ENCODE results near the gene BTBD9. TPM values are rescaled to one million over a fixed set of nuclear protein-coding genes. Genes with fewer than 3 reads are reported as not detected.

BTBD9 gene
- total and polyA plus RNA-seq, 4 donors: 8.7 to 73.9 (median 28.3) TPM

DNA sequence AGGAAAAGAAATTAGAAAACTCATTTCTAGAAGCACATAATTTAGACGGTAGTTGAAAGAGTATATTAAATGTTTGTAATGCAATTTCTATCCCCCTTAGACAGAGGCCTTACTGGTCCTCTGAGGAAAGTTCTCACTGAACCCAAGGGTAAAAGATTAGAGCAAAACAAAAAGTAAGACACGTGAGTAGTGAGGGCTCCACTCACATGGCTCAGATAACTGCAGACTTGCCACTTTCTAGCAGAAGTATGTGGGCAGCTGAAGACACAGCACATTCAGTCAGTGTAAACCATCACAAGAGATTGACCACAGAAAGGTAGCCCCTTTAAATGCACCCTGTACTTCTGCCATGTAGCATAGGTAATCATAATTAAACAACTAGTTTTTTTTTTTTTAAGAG lies 193.8 kb downstream of the BTBD9 start:
- no peak for ATAC-seq (ENCODE audit: insufficient read depth, low FRiP score)
- WGBS, 2 donors: 69 to 77% methylated on average over 2 of the region's 2 CpGs
- no peaks in the 10 kb centered on the region for H3K36me3 ChIP-seq (ENCODE audit: control insufficient read depth in 4 of 4, insufficient read depth in 4 of 4, low read length in 4 of 4)
- no peak overlapping the region for H3K27ac ChIP-seq (ENCODE audit: low read depth in 1 of 2, low read length in 1 of 2)
- H3K4me3 ChIP-seq: no peak overlapping the region
- H3K9me3 ChIP-seq (ENCODE audit: control insufficient read depth in 4 of 4, insufficient read depth in 3 of 4, low read length in 3 of 4): peaks cover 0 to 2% (median 0%) of the 10 kb centered on the region in 4 donors
- no peak for DNase-seq
- peaks cover 0 to 10% (median 0%) of the 10 kb centered on the region in 5 donors for H3K4me1 ChIP-seq (ENCODE audit: control insufficient read depth in 5 of 5, insufficient read depth in 5 of 5, low read length in 5 of 5)
- no peaks in the 10 kb centered on the region for H3K27me3 ChIP-seq (ENCODE audit: control insufficient read depth in 3 of 3, insufficient read depth in 3 of 3, low read length in 2 of 3)
- TF ChIP-seq, protein P1, sequence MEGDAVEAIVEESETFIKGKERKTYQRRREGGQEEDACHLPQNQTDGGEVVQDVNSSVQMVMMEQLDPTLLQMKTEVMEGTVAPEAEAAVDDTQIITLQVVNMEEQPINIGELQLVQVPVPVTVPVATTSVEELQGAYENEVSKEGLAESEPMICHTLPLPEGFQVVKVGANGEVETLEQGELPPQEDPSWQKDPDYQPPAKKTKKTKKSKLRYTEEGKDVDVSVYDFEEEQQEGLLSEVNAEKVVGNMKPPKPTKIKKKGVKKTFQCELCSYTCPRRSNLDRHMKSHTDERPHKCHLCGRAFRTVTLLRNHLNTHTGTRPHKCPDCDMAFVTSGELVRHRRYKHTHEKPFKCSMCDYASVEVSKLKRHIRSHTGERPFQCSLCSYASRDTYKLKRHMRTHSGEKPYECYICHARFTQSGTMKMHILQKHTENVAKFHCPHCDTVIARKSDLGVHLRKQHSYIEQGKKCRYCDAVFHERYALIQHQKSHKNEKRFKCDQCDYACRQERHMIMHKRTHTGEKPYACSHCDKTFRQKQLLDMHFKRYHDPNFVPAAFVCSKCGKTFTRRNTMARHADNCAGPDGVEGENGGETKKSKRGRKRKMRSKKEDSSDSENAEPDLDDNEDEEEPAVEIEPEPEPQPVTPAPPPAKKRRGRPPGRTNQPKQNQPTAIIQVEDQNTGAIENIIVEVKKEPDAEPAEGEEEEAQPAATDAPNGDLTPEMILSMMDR (IDR thresholded peaks at IDR 0.05; ENCODE audit: control extremely low read depth, extremely low read depth): no peak
- no peak overlapping the region for H3K9ac ChIP-seq (ENCODE audit: insufficient read depth in 1 of 2, low read length in 2 of 2)

DNA sequence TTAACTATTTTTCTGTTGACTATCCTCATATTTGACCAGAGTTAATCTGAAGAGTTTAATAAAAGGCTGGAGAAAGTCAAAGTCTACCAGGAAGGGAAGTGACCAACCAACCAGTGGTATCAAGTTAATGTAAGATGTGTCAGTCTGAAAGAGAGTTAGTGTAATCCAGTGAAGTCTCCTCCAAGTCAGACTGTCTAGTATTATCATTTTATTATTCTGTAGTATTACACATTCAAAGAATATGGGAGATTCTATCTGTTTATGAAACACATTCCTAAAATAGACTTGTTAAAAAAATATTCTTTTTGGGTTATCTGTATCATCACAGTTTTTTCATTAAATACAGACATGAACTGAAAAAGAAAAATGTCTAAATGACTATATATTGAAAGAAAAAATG lies 194.4 kb downstream of the BTBD9 start:
- Histone ChIP-seq H3K4me1 (ENCODE audit: control insufficient read depth in 5 of 5, insufficient read depth in 5 of 5, low read length in 5 of 5) (peaks cover 0 to 10% (median 0%) of the 10 kb centered on the region in 5 donors), H3K9me3 (ENCODE audit: control insufficient read depth in 4 of 4, insufficient read depth in 3 of 4, low read length in 3 of 4) (peaks cover 0 to 2% (median 0%) of the 10 kb centered on the region in 4 donors), H3K27ac (ENCODE audit: low read depth in 1 of 2, low read length in 1 of 2) (no peak overlapping the region), H3K36me3 (ENCODE audit: control insufficient read depth in 4 of 4, insufficient read depth in 4 of 4, low read length in 4 of 4) (no peaks in the 10 kb centered on the region), H3K9ac (ENCODE audit: insufficient read depth in 1 of 2, low read length in 2 of 2) (no peak overlapping the region), H3K27me3 (ENCODE audit: control insufficient read depth in 3 of 3, insufficient read depth in 3 of 3, low read length in 2 of 3) (no peaks in the 10 kb centered on the region), H3K4me3 (no peak overlapping the region)
- ATAC-seq (ENCODE audit: insufficient read depth, low FRiP score) (no peak), DNase-seq (no peak)
- TF ChIP-seq, protein P1 (IDR thresholded peaks at IDR 0.05; ENCODE audit: control extremely low read depth, extremely low read depth): no peak

DNA sequence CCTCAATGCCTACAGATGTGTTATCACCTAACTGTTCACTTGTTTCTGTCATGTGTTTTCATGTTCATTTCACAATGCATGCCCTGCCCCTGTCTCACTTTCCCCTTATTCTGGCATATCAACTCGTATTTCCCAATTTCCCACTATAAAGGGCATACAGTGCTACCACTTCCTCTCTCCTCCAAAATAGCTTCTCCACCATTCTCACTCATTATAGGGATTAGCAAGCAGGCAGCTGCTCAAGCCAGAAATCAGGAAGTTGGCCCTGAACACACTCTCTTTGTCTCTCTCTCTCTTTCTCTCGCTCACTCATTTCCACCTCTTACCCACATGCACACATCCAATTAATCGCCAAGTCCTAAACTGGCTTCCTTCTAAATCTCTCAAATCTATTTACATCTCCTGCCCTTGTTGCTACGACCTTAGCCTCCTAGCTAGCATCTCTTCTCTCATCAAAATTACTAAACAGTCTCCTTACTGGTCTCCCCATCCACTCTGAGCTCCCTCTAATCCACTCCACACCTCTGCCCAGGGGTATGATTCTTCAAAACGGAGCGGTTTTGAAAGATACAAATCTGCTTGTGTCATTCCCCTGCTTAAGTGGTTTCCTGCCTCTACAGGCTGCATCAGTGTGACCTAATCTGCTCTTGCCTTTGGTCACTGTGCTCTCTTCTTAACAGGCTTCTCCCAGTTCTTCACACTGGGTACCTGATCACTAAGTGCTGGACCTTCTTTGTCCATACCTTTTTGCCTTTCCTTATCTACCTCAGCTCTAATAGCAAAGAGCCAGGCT lies 196.2 kb downstream of the BTBD9 start:
- Histone ChIP-seq H3K9ac (ENCODE audit: insufficient read depth in 1 of 2, low read length in 2 of 2) (no peak overlapping the region), H3K9me3 (ENCODE audit: control insufficient read depth in 4 of 4, insufficient read depth in 3 of 4, low read length in 3 of 4) (no peaks in the 10 kb centered on the region), H3K27me3 (ENCODE audit: control insufficient read depth in 3 of 3, insufficient read depth in 3 of 3, low read length in 2 of 3) (no peaks in the 10 kb centered on the region), H3K27ac (ENCODE audit: low read depth in 1 of 2, low read length in 1 of 2) (no peak overlapping the region), H3K36me3 (ENCODE audit: control insufficient read depth in 4 of 4, insufficient read depth in 4 of 4, low read length in 4 of 4) (no peaks in the 10 kb centered on the region), H3K4me3 (no peak overlapping the region), H3K4me1 (ENCODE audit: control insufficient read depth in 5 of 5, insufficient read depth in 5 of 5, low read length in 5 of 5) (peaks cover 0 to 10% (median 0%) of the 10 kb centered on the region in 5 donors)
- ATAC-seq (ENCODE audit: insufficient read depth, low FRiP score) (peak; percentile 53), DNase-seq (no peak)
- TF ChIP-seq, protein P1 (IDR thresholded peaks at IDR 0.05; ENCODE audit: control extremely low read depth, extremely low read depth): no peak
- WGBS, 2 donors: 28 to 62% methylated on average over 6 of the region's 6 CpGs
